Measurements from ENCODE around the gene FAM168A. TPM values are rescaled to one million over a fixed set of nuclear protein-coding genes. Genes with fewer than 3 reads are reported as not detected.

Gene FAM168A
- total and polyA plus RNA-seq, 9 of the 15 experiments (the other 6 are each of a cell fraction or from before 2014, with no cell fraction given) = 0.44 to 7.2 (median 2.9) TPM

DNA sequence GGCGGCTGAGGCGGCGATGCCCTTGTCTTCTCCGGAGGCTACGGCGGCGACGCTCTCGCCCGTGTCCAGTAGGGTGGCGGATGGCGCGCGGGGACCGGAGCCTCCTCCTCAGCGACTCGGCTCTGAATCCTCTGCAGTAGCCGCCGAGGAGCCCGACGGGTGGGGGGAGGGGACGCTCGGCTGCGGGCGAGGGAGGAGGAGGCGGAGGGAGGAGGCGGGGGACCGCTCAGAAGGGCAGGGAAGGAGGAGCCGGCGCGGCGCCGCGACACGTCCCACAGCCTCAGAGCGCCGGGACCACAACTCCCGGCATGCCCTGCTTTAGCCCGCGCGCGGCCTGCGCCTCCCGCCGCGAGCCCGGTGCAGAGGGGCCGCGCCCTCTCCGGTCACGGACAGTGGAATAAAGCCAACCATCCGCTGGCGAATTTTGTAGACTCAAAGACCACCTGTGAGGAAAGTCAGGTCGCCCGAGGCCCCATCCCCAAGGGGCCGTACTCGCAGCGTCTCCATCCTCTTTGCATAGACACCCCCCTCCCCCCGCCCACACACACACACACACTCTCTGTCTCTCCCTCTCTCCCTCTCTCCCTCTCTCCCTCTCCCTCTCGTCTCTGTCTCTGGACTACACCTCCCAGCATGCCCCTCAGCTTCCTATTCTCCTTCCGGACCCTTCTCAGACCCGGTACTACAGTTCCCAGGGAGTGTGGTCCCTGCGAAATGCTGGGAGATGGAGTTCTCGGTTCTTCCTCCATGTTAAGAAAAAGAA, at the start of gene FAM168A (continued):
- TF ChIP-seq, protein P1, sequence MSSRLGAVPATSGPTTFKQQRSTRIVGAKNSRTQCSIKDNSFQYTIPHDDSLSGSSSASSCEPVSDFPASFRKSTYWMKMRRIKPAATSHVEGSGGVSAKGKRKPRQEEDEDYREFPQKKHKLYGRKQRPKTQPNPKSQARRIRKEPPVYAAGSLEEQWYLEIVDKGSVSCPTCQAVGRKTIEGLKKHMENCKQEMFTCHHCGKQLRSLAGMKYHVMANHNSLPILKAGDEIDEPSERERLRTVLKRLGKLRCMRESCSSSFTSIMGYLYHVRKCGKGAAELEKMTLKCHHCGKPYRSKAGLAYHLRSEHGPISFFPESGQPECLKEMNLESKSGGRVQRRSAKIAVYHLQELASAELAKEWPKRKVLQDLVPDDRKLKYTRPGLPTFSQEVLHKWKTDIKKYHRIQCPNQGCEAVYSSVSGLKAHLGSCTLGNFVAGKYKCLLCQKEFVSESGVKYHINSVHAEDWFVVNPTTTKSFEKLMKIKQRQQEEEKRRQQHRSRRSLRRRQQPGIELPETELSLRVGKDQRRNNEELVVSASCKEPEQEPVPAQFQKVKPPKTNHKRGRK (tag; IDR thresholded peaks at IDR 0.05) = no peak
- TF ChIP-seq PRPF4 (IDR thresholded peaks at IDR 0.05; ENCODE audit: insufficient read depth, low read depth, low read length, poor library complexity, severe bottlenecking) = peak; percentile 56
- TF ChIP-seq TEAD4 (IDR thresholded peaks at IDR 0.05; ENCODE audit: low read length) = no peak
- TF ChIP-seq TEAD4 (CRISPR knock-in tag; IDR thresholded peaks at IDR 0.05; ENCODE audit: borderline replicate concordance) = no peak
- TF ChIP-seq L3MBTL2 (IDR thresholded peaks at IDR 0.05) = peak; percentile 33; the same call in 1 of the 2 replicates
- no peak; a peak in 1 of 4 replicates for TF ChIP-seq FOXA3 (CRISPR knock-in tag; conservative IDR thresholded peaks at IDR 0.05 in 1 of 2, IDR thresholded peaks at IDR 0.05 in 1 of 2)
- peak; percentile 88 for TF ChIP-seq NR2C1 (IDR thresholded peaks at IDR 0.05)
- TF ChIP-seq NR2C1 (tag; IDR thresholded peaks at IDR 0.05) = peak; percentile 96
- TF ChIP-seq PHB (CRISPR knock-in tag; IDR thresholded peaks at IDR 0.05) = no peak
- TF ChIP-seq, protein P2, sequence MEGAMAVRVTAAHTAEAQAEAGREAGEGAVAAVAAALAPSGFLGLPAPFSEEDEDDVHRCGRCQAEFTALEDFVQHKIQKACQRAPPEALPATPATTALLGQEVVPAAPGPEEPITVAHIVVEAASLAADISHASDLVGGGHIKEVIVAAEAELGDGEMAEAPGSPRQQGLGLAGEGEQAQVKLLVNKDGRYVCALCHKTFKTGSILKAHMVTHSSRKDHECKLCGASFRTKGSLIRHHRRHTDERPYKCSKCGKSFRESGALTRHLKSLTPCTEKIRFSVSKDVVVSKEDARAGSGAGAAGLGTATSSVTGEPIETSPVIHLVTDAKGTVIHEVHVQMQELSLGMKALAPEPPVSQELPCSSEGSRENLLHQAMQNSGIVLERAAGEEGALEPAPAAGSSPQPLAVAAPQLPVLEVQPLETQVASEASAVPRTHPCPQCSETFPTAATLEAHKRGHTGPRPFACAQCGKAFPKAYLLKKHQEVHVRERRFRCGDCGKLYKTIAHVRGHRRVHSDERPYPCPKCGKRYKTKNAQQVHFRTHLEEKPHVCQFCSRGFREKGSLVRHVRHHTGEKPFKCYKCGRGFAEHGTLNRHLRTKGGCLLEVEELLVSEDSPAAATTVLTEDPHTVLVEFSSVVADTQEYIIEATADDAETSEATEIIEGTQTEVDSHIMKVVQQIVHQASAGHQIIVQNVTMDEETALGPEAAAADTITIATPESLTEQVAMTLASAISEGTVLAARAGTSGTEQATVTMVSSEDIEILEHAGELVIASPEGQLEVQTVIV (CRISPR knock-in tag; IDR thresholded peaks at IDR 0.05; ENCODE audit: borderline replicate concordance) = no peak
- 0 out of 2 replicates have a peak, but pooled peaks have one; percentile 20 for TF ChIP-seq TAF7 (tag; IDR thresholded peaks at IDR 0.05)
- no peak for TF ChIP-seq BRD4 (IDR thresholded peaks at IDR 0.05)
- TF ChIP-seq, protein P3, sequence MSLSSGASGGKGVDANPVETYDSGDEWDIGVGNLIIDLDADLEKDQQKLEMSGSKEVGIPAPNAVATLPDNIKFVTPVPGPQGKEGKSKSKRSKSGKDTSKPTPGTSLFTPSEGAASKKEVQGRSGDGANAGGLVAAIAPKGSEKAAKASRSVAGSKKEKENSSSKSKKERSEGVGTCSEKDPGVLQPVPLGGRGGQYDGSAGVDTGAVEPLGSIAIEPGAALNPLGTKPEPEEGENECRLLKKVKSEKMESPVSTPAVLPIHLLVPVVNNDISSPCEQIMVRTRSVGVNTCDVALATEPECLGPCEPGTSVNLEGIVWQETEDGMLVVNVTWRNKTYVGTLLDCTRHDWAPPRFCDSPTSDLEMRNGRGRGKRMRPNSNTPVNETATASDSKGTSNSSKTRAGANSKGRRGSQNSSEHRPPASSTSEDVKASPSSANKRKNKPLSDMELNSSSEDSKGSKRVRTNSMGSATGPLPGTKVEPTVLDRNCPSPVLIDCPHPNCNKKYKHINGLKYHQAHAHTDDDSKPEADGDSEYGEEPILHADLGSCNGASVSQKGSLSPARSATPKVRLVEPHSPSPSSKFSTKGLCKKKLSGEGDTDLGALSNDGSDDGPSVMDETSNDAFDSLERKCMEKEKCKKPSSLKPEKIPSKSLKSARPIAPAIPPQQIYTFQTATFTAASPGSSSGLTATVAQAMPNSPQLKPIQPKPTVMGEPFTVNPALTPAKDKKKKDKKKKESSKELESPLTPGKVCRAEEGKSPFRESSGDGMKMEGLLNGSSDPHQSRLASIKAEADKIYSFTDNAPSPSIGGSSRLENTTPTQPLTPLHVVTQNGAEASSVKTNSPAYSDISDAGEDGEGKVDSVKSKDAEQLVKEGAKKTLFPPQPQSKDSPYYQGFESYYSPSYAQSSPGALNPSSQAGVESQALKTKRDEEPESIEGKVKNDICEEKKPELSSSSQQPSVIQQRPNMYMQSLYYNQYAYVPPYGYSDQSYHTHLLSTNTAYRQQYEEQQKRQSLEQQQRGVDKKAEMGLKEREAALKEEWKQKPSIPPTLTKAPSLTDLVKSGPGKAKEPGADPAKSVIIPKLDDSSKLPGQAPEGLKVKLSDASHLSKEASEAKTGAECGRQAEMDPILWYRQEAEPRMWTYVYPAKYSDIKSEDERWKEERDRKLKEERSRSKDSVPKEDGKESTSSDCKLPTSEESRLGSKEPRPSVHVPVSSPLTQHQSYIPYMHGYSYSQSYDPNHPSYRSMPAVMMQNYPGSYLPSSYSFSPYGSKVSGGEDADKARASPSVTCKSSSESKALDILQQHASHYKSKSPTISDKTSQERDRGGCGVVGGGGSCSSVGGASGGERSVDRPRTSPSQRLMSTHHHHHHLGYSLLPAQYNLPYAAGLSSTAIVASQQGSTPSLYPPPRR (CRISPR knock-in tag; IDR thresholded peaks at IDR 0.05; ENCODE audit: borderline replicate concordance) = peak; percentile 14; the same call in 1 of the 2 replicates
- no peak for TF ChIP-seq NFATC3 (IDR thresholded peaks at IDR 0.05)
- TF ChIP-seq MBD2 (IDR thresholded peaks at IDR 0.05; ENCODE audit: borderline replicate concordance, low read depth) = peak; percentile 92
- peak; percentile 81 for TF ChIP-seq KLF1 (tag; IDR thresholded peaks at IDR 0.05)
- TF ChIP-seq LARP7 (IDR thresholded peaks at IDR 0.05) = 0 out of 2 replicates have a peak, but pooled peaks have one; percentile 52
- peak; percentile 73; the same call in 1 of the 2 replicates for TF ChIP-seq POLR2AphosphoS5 (IDR thresholded peaks at IDR 0.05; ENCODE audit: control insufficient read depth, insufficient read depth, low read depth, low read length)
- no peak for TF ChIP-seq NR2F6 (CRISPR knock-in tag; IDR thresholded peaks at IDR 0.05)
- peak; percentile 93 for TF ChIP-seq CXXC5 (CRISPR knock-in tag; IDR thresholded peaks at IDR 0.05)
